Prostate gland (tissue), 2 donors: ENCODE results near the gene KIF26B. TPM values are rescaled to one million over a fixed set of nuclear protein-coding genes. Genes with fewer than 3 reads are reported as not detected.

Experiments
- DNase-seq: peaks from one replicate; pipeline ENCODE4 v3.0.0-alpha.2; 2019; ENCODE audit warnings: low spot score
- H3K27ac ChIP-seq, 2 donors: fragments of 200-600 bp; sonication (generic); 2 replicates each; pipeline ENCODE4 v1.5.1; 2017 to 2019
- H3K27me3 ChIP-seq: fragments of 200-600 bp; sonication (generic); replicated peaks from 2 replicates; pipeline ENCODE4 v1.5.1; 2019; ENCODE audit not compliant: insufficient read depth
- H3K36me3 ChIP-seq, 2 donors: fragments of 200-600 bp; sonication (generic); 1 replicate in 1 of 2; 2 replicates in 1 of 2; pipeline versions ENCODE4 v1.5.1 to v1.8.1; 2017 to 2019
- H3K4me1 ChIP-seq: fragments of 200-600 bp; sonication (generic); replicated peaks from 2 replicates; pipeline ENCODE4 v1.5.1; 2019
- H3K4me3 ChIP-seq, 2 donors: fragments of 200-600 bp; sonication (generic); 2 replicates each; pipeline ENCODE4 v1.5.1; 2017 to 2019
- H3K9me3 ChIP-seq: fragments of 200-600 bp; sonication (generic); 2 replicates; pipeline ENCODE4 v1.5.1; 2017
- POLR2A ChIP-seq: fragments of 450-650 bp; IDR thresholded peaks from one replicate; pipeline ENCODE4 v1.6.1; 2016; ENCODE audit warnings: antibody characterized with exemption, mild to moderate bottlenecking
- POLR2AphosphoS5 ChIP-seq: sonication (generic); formaldehyde crosslinking; IDR thresholded peaks from one replicate; pipeline ENCODE4 v1.6.1; 2017; ENCODE audit warnings: antibody characterized with exemption
- WGBS: methylation state at CpG from one replicate; pipeline ENCODE4 v1.1.5; 2018; 5-methylcytosine and 5-hydroxymethylcytosine counted together
- intact Hi-C: fragments of 100-400 bp; cut with DNase I; formaldehyde crosslinking; loops from one replicate; pipeline ENCODE4 v1.14.2; 2022
- total RNA-seq, 2 donors: library from RNA; depleted of rRNA; stranded (reverse); fragments of >200 nt; gene quantifications; one replicate each; pipeline ENCODE4 v1.1.0, GENCODE V29; 2016
- TF ChIP-seq, protein P1 (sequence below), 4 experiments: fragments of 200-600 bp in 2 of 4; fragments of 450-650 bp in 2 of 4; sonication (generic) in 2 of 4; IDR thresholded peaks; 1 replicate in 3 of 4; 2 replicates in 1 of 4; pipeline ENCODE4 v1.5.1; 2016 to 2019; ENCODE audit warnings: antibody characterized with exemption in 4 of 4, mild to moderate bottlenecking in 2 of 4, moderate library complexity in 2 of 4

The KIF26B gene
- total RNA-seq, 2 donors from 2014 or later, result 3.3 to 3.8 TPM

DNA sequence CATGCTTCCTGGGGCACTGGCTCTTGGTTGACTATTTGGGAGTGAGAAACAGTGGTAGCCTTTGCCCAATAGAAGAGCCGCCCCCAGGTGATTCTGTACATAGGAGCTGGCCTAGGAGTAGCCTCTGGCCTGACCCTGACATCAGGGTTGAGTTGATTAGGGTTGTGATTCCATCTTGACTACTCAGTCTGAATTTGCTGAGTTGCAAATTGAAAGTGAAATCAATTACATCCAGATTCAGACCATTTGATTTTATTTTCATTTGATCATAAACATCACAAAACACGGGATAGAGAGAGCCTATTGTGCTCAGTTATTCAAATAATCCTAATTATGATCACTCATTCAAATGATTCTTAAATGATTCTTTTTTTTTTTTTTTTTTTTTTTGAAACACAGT, 253.2 kb downstream of the KIF26B start:
- no peaks in the 10 kb centered on the region for H3K36me3 ChIP-seq
- TF ChIP-seq POLR2A (no peak), POLR2AphosphoS5 (no peak)
- TF ChIP-seq, protein P1, sequence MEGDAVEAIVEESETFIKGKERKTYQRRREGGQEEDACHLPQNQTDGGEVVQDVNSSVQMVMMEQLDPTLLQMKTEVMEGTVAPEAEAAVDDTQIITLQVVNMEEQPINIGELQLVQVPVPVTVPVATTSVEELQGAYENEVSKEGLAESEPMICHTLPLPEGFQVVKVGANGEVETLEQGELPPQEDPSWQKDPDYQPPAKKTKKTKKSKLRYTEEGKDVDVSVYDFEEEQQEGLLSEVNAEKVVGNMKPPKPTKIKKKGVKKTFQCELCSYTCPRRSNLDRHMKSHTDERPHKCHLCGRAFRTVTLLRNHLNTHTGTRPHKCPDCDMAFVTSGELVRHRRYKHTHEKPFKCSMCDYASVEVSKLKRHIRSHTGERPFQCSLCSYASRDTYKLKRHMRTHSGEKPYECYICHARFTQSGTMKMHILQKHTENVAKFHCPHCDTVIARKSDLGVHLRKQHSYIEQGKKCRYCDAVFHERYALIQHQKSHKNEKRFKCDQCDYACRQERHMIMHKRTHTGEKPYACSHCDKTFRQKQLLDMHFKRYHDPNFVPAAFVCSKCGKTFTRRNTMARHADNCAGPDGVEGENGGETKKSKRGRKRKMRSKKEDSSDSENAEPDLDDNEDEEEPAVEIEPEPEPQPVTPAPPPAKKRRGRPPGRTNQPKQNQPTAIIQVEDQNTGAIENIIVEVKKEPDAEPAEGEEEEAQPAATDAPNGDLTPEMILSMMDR (IDR thresholded peaks at IDR 0.05), result no peak
- 91% methylated on average over 2 of the region's 2 CpGs for WGBS

DNA sequence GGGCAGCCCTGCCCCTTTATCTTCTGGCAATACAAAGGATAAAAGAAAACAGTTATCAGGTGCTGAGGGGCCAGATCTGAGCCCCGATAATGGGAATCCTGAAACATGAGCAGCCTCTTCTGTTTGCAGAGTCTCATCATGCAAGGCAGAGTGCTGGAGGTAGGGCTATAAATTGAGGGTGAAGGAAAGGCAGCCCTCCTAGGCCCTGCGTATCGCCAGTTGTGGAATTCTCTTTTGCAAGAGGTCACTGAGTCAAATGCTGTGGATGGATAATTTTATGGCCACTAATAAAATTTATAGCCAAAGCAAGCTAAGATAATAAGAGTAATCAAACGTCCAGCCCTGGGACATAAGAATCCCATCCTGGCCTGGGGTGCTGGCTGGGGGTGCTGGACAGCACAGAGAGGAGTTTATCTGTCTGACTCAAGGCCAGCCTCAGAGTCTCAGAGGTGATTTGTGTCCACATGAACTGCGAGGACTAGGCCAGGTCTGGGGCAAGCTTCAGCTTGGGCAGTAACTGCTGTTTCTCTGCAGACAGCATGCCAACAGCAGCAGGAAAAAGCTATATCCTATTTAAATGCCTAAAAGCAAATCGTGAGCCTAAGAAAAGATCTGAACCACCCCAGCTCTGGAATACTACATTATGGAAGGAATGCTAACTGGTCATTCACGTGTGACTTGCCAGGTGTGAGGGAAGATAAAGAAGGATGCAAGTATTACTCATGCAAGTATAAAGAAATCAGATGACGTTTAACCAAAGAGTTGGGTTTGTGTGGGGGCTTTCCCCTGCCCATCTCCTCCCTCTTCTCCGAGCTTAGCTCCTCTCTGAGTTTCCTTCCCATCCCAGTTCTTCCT, 254.8 kb downstream of the KIF26B start:
- H3K27me3 ChIP-seq, result peaks cover 2% of the 10 kb centered on the region
- intact Hi-C loops, result no loop called here
- 31% methylated on average over 9 of the region's 9 CpGs for WGBS

More for the DNA sequence above, 253.2 kb downstream of the KIF26B start:
- no peak for DNase-seq
- H3K4me1 ChIP-seq, result no peaks in the 10 kb centered on the region
- no peak overlapping the region for H3K27ac ChIP-seq
- H3K27me3 ChIP-seq, result peaks cover 2% of the 10 kb centered on the region
- no peak overlapping the region for H3K4me3 ChIP-seq
- no peaks in the 10 kb centered on the region for H3K9me3 ChIP-seq
- intact Hi-C loops, result no loop called here

DNA sequence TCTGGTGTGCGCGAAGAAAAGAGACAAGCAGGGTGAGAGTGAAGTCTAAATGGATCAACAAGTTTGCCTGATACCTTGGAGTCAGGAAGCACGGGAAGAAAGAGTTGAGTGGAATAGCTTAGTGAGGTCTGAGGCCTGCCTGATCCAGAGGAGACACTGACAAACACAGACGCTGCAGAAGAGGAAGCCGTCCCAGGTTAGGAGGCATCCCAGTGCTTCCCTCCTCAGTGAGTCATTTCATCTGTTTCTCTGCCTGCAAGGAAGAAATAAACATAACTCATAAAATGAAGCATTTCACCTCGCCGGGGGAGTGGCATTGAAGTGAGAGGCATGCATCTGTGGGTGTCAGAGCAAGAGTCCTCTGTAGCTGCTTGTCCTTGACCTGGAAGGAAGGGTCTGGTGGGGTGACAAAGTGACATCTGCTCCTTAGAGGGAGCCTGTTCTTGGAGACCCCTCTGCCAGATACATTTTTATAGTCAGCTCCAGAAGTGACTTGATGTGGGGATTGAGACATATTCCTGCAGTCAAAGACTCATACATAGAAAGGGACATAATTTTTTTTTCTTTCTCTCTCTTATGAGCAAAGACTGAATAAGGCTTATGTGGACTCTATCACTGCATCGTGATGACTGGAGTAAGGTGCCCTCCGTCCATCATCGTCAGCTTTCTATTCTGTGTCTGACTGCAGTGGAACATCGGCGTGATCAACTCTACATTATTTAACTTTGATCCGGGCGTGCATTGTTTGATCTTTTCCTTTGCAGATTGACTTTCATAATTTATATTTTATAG, 256.7 kb downstream of the KIF26B start:
- no peak for TF ChIP-seq POLR2AphosphoS5
- no peak for TF ChIP-seq POLR2A
- TF ChIP-seq, protein P1 (IDR thresholded peaks at IDR 0.05), result no peak
- WGBS, result 86% methylated on average over 14 of the region's 14 CpGs
- intact Hi-C loops, result no loop called here

More for the DNA sequence above, 254.8 kb downstream of the KIF26B start:
- Histone ChIP-seq H3K27ac (no peak overlapping the region), H3K9me3 (no peaks in the 10 kb centered on the region), H3K4me3 (no peak overlapping the region), H3K36me3 (no peaks in the 10 kb centered on the region), H3K4me1 (no peaks in the 10 kb centered on the region)
- TF ChIP-seq POLR2AphosphoS5 (no peak), POLR2A (no peak)
- TF ChIP-seq, protein P1 (IDR thresholded peaks at IDR 0.05), result no peak
- no peak for DNase-seq

DNA sequence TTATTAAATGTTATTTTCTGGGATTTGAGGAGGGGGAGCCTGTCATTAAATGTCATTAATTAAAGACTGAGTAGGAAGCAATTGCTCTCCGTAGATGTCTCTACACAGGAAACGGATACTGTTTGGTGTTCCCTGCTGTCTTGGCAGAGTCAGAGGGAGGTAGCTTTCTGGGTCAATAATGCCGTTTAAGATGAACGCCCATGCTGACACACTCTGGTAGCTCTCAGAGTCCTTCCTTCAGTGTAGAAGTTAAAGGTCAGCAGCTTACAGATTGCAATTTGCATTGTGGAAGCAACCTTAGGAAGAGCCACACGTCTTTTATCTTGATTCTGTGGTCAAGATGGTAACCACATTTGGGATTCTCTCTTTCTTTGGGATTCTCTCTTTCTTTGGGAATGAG, 257.5 kb downstream of the KIF26B start:
- no peaks in the 10 kb centered on the region for H3K9me3 ChIP-seq
- H3K4me3 ChIP-seq, result no peak overlapping the region
- no peak overlapping the region for H3K27ac ChIP-seq
- DNase-seq, result no peak
- peaks cover 2% of the 10 kb centered on the region for H3K27me3 ChIP-seq
- H3K4me1 ChIP-seq, result no peaks in the 10 kb centered on the region
- intact Hi-C loops, result no loop called here
- TF ChIP-seq POLR2A, result no peak
- TF ChIP-seq POLR2AphosphoS5, result no peak
- TF ChIP-seq, protein P1 (IDR thresholded peaks at IDR 0.05), result no peak
- no peaks in the 10 kb centered on the region for H3K36me3 ChIP-seq
- WGBS, result 84% methylated on average over 5 of the region's 5 CpGs

More for the DNA sequence above, 256.7 kb downstream of the KIF26B start:
- no peak for DNase-seq
- no peak overlapping the region for H3K27ac ChIP-seq
- no peaks in the 10 kb centered on the region for H3K4me1 ChIP-seq
- peaks cover 2% of the 10 kb centered on the region for H3K27me3 ChIP-seq
- H3K36me3 ChIP-seq, result no peaks in the 10 kb centered on the region
- no peaks in the 10 kb centered on the region for H3K9me3 ChIP-seq
- H3K4me3 ChIP-seq, result no peak overlapping the region
